A673 (cell line): ENCODE measurements around the gene RLF.

Experiments used
- CTCF ChIP-seq: fragments of 300-800, 200-600 bp; sonication (generic); conservative IDR thresholded peaks from 2 replicates; pipeline ENCODE4 v1.5.1; 2017; ENCODE audit warnings: low read depth, mild to moderate bottlenecking, antibody characterized with exemption, low read length, moderate library complexity, mixed read lengths
- EZH2 ChIP-seq: fragments of 200-600 bp; sonication (generic); IDR thresholded peaks from 2 replicates; pipeline ENCODE4 v1.6.1; 2017; ENCODE audit warnings: borderline replicate concordance, low read depth, mild to moderate bottlenecking, mixed read lengths, antibody characterized with exemption, low read length; ENCODE audit not compliant: poor library complexity, severe bottlenecking

- TF ChIP-seq CTCF (no peak), EZH2 (no peak)
Measured at GRCh38 chr1:40160806-40161124, 422 bp upstream of the RLF start.
